ENCODE measurements around the gene CAMK2N1.

DNA sequence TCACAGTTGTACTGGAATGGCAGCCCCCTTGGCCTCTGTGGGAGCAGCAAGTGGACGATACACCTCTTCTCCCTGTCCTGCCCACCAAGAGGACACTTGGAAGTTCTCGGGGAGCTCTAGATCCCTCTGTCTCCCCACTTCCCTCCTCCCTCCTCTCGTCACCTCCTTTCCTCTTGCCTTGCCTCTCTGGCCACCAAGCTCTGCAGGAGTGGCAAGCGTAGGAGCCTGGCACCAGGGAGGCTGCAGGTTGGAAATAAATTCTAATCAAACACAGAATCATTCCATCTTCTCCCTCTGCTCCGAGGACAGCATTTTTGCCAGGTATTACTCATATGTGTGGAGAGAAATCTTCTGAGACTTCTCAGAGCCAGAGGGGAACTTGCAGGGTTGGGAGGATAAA lies 20.8 kb downstream of the CAMK2N1 start:
- no peak for TF ChIP-seq TEAD4 (IDR thresholded peaks at IDR 0.05; ENCODE audit: low read depth, low read length)
- no peak for TF ChIP-seq POLR2A (IDR thresholded peaks at IDR 0.05; ENCODE audit: control extremely low read depth in 1 of 2, low read depth in 2 of 2, low read length in 2 of 2)
- TF ChIP-seq POU5F1 (IDR thresholded peaks at IDR 0.05; ENCODE audit: low read depth, low read length) = no peak
- no peak for TF ChIP-seq RAD21 (IDR thresholded peaks at IDR 0.05 in 1 of 2, conservative IDR thresholded peaks at IDR 0.05 in 1 of 2; ENCODE audit: low read depth in 2 of 2, low read length in 2 of 2)
- no peak for TF ChIP-seq CTCF (IDR thresholded peaks at IDR 0.05; ENCODE audit: control extremely low read depth in 1 of 3, insufficient read depth in 1 of 3, low read depth in 1 of 3, low read length in 3 of 3)

All from H1 (cell line).